Fibroblast of villous mesenchyme (primary cell): ENCODE data around the gene PXMP2. TPM values are rescaled to one million over a fixed set of nuclear protein-coding genes. Genes with fewer than 3 reads are reported as not detected.
"Not testable (repeated sequence)": the region's sequence is repeated elsewhere in the genome, so short reads cannot be mapped to it uniquely, and the experiment has no call there.

Source experiments
- DNase-seq: peaks from one replicate; pipeline ENCODE4 v3.0.0-alpha.2; 2010; ENCODE audit warnings: low read depth
- H3K4me3 ChIP-seq: 2 replicates; pipeline ENCODE4 v1.5.1; 2011; ENCODE audit warnings: low read depth, mild to moderate bottlenecking, low read length
- CTCF ChIP-seq: IDR thresholded peaks from 2 replicates; pipeline ENCODE4 v1.5.1; 2012; ENCODE audit warnings: low read depth, mild to moderate bottlenecking, low read length; ENCODE audit not compliant: insufficient read depth
- small RNA-seq: library from RNA; depleted of rRNA; stranded (forward); fragments of <200 nt; gene quantifications from one replicate; pipeline ENCODE3, GENCODE V24; 2012
- total RNA-seq: library from RNA; depleted of rRNA; stranded (reverse); fragments of >200 nt; gene quantifications from 2 replicates; pipeline ENCODE4 v1.2.3, GENCODE V29; 2012

The PXMP2 gene
- total RNA-seq, 1 donor: 10.8 TPM

GRCh38 chr12:132748319-132748718, 60.9 kb downstream of the PXMP2 start:
- no peak for DNase-seq
- H3K4me3 ChIP-seq: no peak overlapping the region
- no peak for TF ChIP-seq CTCF

DNA sequence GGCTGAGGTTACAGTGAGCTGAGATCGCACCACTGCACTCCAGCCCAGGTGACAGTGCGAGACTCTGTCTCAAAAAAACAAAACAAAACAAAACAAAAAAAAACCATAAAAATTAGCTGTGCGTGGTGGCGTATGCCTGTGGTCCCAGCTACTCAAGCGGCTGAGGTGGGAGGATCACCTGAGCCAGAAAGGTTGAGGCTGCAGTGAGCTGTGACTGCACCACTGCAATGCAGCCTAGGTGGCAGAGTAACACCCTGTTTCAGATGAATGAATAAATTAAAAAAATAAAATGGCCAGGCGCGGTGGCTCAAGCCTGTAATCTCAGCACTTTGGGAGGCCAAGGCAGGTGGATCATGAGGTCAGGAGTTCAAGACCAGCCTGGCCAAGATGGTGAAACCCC, 66.3 kb downstream of the PXMP2 start:
- not testable (repeated sequence) for H3K4me3 ChIP-seq, DNase-seq

DNA sequence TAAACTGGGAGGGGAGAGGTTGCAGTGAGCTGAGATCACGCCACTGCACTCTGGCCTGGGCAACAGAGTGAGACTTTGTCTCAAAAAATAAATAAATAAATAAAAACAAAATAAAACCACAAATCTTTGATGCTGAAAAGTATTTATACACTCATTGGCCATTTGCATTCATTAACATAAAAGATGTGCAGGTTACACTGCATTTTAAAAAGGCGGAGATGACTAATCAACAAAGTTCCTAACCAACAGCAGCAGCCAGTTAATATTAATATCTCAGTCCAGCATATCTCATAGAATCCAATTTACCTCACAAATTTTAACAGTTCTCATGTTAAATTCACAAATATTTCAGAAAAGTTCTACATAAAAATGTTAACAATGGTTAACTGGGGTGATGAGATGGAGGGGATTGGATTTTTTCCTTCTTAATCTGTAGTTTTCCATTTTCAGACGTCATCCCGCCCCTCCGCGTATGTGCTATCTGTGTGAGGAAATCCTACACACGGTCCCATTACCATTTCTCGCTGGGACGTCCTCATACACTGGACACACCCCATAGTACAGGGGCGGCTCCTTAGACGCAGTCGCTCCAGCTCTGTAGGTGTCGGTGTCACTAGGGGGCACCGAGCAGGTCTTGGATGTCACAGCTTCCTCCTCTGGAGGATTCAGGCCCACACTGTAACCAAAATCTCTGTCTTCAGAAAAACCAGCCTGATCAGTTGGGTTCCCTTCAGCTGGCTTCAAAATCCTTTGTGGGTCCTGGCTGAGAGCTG, 67.0 kb downstream of the PXMP2 start:
- no peak for DNase-seq
- H3K4me3 ChIP-seq: no peak overlapping the region
- no peak for TF ChIP-seq CTCF

Small RNAs within 50 kb of the gene (small RNA-seq; reads per million reads assigned to genes)
- not detected for gene RNA5SP379

Other genes with a start within 250 kb of the PXMP2 start
- 3.9 and 42.5 TPM in 2 replicates for gene FBRSL1, start 197.4 kb upstream of the PXMP2 start, total RNA-seq
- 0.32 TPM in 1 of 2 replicates, not detected in the other for gene LRCOL1, start 77.0 kb upstream of the PXMP2 start, total RNA-seq
- not detected in 2 replicates for gene P2RX2, start 68.8 kb upstream of the PXMP2 start, total RNA-seq
- gene POLE, start 245 bp upstream of the PXMP2 start, total RNA-seq: 21.9 and 26.3 TPM in 2 replicates
- 26.7 and 39.3 TPM in 2 replicates for gene PGAM5, start 23.3 kb downstream of the PXMP2 start, total RNA-seq
- gene ANKLE2, start 74.2 kb downstream of the PXMP2 start, total RNA-seq: 94.4 and 118 TPM in 2 replicates
- gene GOLGA3, start 141.3 kb downstream of the PXMP2 start, total RNA-seq: 133 and 148 TPM in 2 replicates
- 48.8 and 51.9 TPM in 2 replicates for gene CHFR, start 200.0 kb downstream of the PXMP2 start, total RNA-seq